Melanocyte of skin (primary cell): Measurements from ENCODE around the gene PTPN4. TPM values are rescaled to one million over a fixed set of nuclear protein-coding genes. Genes with fewer than 3 reads are reported as not detected.

Experiments used
- total RNA-seq, 2 donors: library from RNA; depleted of rRNA; stranded (reverse); fragments of >200 nt; gene quantifications; 2 replicates each; pipeline ENCODE4 v1.2.3, GENCODE V29; 2012

PTPN4 gene, protein sequence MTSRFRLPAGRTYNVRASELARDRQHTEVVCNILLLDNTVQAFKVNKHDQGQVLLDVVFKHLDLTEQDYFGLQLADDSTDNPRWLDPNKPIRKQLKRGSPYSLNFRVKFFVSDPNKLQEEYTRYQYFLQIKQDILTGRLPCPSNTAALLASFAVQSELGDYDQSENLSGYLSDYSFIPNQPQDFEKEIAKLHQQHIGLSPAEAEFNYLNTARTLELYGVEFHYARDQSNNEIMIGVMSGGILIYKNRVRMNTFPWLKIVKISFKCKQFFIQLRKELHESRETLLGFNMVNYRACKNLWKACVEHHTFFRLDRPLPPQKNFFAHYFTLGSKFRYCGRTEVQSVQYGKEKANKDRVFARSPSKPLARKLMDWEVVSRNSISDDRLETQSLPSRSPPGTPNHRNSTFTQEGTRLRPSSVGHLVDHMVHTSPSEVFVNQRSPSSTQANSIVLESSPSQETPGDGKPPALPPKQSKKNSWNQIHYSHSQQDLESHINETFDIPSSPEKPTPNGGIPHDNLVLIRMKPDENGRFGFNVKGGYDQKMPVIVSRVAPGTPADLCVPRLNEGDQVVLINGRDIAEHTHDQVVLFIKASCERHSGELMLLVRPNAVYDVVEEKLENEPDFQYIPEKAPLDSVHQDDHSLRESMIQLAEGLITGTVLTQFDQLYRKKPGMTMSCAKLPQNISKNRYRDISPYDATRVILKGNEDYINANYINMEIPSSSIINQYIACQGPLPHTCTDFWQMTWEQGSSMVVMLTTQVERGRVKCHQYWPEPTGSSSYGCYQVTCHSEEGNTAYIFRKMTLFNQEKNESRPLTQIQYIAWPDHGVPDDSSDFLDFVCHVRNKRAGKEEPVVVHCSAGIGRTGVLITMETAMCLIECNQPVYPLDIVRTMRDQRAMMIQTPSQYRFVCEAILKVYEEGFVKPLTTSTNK
- 10 to 100 TPM; 20.0 to 22.6 TPM for total RNA-seq

DNA sequence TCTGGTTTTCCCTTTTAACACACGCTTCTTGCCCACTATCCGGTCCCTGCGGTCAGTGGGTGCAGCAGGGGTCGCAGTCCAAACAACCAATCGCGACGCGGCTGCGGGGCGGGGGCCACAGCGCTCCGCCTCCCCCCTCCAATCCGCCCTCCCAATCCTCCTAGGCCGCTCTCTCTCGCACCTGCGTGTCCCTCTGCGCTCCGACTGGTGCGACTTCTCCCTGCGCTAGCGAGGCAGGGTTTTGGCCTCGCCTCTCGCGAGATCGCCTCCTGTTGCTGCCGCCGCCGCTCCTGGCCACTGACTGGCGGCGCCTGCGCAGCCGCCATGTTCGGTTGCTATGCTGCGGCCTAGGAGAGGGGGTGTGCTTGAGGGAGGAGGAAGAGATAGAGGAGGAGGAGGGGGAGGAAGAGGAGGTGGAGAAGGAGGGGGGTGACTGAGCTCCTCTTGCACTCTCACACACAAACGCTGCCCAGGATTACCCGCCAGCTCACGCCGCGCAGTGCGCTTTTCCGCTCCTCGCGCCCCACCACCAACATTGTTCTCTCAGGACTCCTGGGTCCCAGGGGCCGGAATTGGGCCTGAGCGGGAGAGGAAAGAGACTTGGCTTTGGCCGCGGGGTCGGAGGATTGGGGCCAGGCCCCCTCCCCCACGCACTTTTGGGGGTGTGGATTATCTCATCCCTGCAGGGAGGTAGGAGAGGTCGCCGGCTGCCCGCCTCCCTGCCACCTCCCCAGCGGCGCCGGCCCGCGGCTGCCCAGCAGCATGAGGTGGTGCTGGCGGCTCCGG is at the start of gene PTPN4:
Gene PTPN4 (plus strand): TSS at position 472 of the 786 bp plus-strand sequence. CDS start 49,932 bp downstream, outside the sequence.

DNA sequence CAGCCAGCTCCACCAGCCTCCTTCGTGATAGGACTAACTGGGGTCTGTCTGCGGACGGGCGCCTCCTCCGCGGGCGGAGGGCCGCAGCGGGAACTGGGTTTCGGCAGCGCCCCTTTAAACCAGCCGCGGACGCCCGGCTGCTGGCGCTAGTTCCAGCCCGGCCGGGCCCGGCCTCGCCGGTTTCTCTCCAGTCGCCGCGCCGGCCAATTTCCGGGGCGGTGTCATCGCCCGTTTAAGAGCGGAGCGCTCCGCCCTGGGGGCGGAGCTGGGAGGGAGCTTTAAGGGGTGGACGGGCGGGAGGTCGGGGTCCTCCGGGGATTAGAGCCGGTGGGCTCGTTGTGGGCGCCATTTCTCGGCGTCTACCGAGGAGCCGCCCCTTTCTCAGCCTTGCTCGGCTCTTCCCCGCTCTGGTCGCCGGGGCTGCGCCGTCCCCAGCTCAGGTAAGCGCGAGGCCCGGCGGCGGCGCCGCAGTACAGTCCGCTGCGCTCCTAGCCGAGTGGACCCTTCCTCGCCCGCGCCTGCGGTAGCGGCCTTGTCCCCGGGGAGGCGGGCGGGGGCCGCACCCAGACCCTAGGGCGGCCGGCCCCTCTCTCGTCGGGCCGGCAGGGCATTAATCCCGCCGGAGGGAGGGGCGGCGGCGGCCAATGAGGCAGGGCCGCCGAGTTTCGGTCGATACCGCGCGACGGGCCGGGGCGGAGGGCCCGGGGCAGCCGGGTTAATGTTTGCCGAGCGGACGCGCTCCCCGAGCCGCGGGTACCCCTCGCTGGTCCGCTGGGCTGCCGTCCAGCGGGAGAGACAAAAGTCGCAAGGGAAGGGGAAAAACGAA is 253.3 kb downstream of the PTPN4 start, which contains the start of gene EPB41L5:
Gene EPB41L5 (plus strand): TSS at position 307 of the 826 bp plus-strand sequence. CDS start 6,008 bp downstream, outside the sequence.

Other genes starting within 250 kb of the PTPN4 start
- not detected for gene SCTR, start 235.4 kb upstream of the PTPN4 start, total RNA-seq
- not detected for gene CFAP221, start 215.5 kb upstream of the PTPN4 start, total RNA-seq
- gene TMEM177, start 80.7 kb upstream of the PTPN4 start, total RNA-seq = 10 to 100 TPM; 21.6 to 23.1 TPM